GM18951 (cell line): ENCODE results near the gene CLIC5.

Source experiments
- POLR2A ChIP-seq: IDR thresholded peaks from 4 replicates; pipeline ENCODE4 v1.6.1; 2011; ENCODE audit warnings: mild to moderate bottlenecking; ENCODE audit not compliant: insufficient read length, insufficient read depth; ENCODE audit errors: extremely low read depth
- in situ Hi-C: fragments of 300-500 bp; cut with MboI; formaldehyde crosslinking; loops from one replicate; pipeline ENCODE4 v1.12.0; 2022; ENCODE audit warnings: low sequenced_read_pairs, mixed read lengths, inconsistent platforms; ENCODE audit not compliant: unreplicated experiment

The CLIC5 gene

GRCh38 chr6:45855642-45856394 is 159.8 kb downstream of the CLIC5 start:
- in situ Hi-C loops, result no loop called here
- no peak for TF ChIP-seq POLR2A

DNA sequence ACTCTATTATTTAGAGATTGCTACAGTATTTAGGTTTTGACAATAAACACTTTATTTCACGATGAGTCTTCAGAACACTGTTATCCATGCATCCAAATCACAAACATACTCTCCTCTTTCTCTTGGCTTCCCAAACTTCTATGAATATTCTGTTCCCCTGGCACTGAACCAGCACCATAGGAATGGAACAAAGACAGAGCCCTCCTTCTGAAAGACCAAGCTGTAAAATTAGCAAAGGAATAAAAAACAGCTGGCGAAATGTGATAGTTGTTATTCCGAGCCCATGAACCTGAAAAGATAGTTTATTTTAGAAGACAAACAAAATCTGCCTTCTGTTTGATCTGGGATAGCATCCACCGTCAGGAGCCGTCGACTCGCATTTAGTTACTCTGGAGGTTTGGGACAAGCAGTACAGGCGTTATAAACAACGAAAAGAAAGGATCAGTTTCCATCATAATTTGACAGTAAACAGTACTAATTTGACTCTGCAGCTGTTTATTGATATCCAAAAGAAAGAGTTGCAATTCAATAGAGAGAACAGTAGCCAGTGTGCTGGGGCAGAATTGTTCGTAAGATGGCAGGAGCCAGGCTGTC is 161.4 kb downstream of the CLIC5 start:
- in situ Hi-C loops, result no loop called here
- TF ChIP-seq POLR2A, result no peak

GRCh38 chr6:45851034-45851400 is 164.6 kb downstream of the CLIC5 start:
- no peak for TF ChIP-seq POLR2A
- in situ Hi-C loops, result no loop called here

GRCh38 chr6:45850378-45851033 is 165.2 kb downstream of the CLIC5 start:
- no peak for TF ChIP-seq POLR2A

DNA sequence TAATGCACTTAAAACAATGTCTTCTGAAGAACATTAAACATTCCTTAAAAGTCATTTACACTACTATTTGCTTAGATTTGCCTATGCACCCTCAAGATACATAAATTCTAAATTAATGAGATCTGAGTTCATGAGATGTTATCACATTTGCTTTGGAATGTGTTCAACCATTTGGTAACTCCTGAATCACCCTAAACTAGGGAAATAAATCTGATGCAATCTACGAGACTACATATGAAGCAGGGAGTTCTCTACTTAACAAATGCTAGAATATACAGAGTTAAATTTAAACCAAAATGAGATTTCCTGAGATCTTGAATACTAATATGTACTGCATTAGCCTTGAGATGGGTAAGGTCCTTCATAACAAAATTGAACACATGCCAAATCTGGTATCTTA is 170.1 kb downstream of the CLIC5 start:
- in situ Hi-C loops, result no loop called here
- TF ChIP-seq POLR2A, result no peak

More at GRCh38 chr6:45850378-45851033, 165.2 kb downstream of the CLIC5 start:
- in situ Hi-C loops, result no loop called here

GRCh38 chr6:45844986-45845385 is 170.7 kb downstream of the CLIC5 start:
- in situ Hi-C loops, result no loop called here
- no peak for TF ChIP-seq POLR2A

DNA sequence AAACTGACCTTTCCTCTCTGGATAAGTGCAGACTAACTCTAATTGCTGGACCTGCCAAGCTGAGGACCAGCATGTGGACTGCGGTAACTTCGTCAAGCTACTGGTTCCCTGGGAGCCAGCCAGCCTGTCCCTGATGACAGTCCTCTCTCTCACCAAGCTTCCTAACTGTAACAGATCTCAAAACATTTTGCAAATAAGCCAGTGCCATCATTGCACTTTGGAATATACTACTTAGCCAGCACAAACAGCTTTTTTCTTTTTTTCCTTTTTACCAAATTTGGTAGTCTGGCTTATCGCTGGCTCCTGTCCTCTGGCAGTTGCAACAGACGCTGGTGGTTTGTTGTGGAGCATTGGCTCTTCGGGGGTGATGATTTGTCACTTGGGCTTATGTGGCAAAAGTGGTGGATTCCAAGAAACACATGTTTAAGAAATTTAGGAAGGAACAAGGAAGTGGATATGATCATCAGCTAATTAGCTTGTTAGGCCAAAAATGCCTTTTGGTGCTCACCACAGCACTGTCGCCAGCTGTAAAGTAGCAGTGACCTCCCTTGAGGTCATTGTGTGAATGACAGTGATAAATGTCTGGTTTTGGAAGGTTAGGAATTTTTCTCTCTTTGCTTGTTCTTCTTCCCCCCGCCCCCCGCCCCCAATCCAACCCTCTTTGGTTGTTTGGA is 171.7 kb downstream of the CLIC5 start:
- no peak for TF ChIP-seq POLR2A
- in situ Hi-C loops, result no loop called here

GRCh38 chr6:45841062-45841461 is 174.6 kb downstream of the CLIC5 start:
- no peak for TF ChIP-seq POLR2A
- in situ Hi-C loops, result no loop called here

GRCh38 chr6:45838996-45839395 is 176.7 kb downstream of the CLIC5 start:
- in situ Hi-C loops, result no loop called here
- TF ChIP-seq POLR2A, result no peak

DNA sequence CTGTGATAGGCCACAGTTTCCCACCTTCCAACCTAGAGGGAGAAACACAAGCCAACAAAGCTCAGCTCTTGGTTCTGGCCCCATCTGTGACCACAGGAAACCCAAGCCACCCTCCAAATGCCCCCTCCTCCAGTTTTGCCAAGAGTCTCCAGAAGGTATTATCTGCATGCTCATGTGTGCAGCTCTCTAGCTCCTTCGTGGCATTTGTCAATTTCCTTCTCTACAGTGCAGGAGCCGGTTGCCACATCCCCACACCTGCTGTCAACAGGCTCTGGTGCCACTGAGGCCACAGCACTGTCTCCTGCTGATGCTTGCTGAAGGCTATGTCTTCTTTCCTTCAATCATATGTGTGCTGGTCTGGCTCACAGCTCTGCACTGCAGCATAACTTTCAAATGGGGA is 177.2 kb downstream of the CLIC5 start:
- TF ChIP-seq POLR2A, result no peak
- in situ Hi-C loops, result no loop called here

GRCh38 chr6:45837541-45838200 is 178.0 kb downstream of the CLIC5 start:
- in situ Hi-C loops, result no loop called here
- TF ChIP-seq POLR2A, result no peak

DNA sequence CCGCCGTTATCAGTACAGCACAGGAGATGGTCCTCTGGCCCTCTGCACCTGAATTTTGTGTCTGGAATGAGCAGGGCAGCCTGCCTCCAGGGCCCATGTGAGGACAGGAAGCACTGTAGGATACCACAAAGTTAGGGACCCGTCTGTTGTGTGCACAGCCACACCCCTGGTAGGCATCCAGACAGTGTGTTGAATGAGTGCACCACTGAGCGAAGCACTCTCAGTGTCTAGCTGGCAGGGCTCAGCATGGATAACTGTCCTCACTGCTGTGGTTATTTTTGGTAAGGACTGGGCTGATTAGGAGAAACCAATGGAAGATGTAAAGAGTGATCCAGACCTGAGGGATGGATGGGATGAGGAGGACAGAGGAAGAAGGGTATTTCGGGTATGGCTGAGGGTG is 178.7 kb downstream of the CLIC5 start:
- in situ Hi-C loops, result no loop called here
- TF ChIP-seq POLR2A, result no peak

- in situ Hi-C loops, result no loop called here
- TF ChIP-seq POLR2A, result no peak
Observed at GRCh38 chr6:45836438-45836824, 179.2 kb downstream of the CLIC5 start.
